ENCODE measurements around the gene GZMB.
"Not testable (repeated sequence)": the region's sequence is repeated elsewhere in the genome, so short reads cannot be mapped to it uniquely, and the experiment has no call there.

The GZMB gene

DNA sequence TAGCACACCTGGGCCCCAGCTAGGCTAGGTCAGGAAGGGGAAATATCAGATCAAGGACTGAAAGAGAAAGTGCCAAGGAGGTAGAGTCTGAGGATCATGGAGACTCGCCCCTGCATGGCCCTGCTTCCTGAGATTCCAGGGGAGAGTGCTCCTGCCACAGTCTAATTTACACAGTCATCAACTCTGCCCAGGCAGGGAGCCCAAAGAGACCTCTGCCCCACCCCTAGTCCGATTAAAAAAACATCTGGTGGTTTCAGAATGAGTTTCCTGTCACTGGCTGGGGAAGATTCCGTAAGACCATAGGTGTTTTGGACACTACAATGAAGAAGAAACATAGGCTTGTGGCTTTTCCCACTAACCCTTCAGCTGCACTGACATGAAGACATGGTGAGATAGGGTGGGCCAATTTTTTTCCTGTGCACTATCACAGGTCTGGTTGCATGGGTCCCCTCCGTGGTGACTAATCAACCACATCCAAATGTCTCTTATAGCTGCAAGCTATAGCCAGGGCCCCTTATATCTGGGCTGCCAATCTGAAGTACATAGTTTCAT is 31.5 kb upstream of the GZMB start:
- Histone ChIP-seq H3K9me3 (ENCODE audit: control insufficient read depth, low read depth, low read length) (no peaks in the 10 kb centered on the region), H3K36me3 (ENCODE audit: control insufficient read depth, low read depth, low read length) (no peaks in the 10 kb centered on the region), H3K4me1 (ENCODE audit: control insufficient read depth, low read depth, low read length) (no peaks in the 10 kb centered on the region), H3K4me3 (ENCODE audit: low read length) (no peak overlapping the region), H3K27ac (ENCODE audit: low read length) (no peak overlapping the region), H3K9ac (ENCODE audit: low read length) (no peak overlapping the region), H3K27me3 (ENCODE audit: control insufficient read depth, insufficient read depth, low read length) (no peaks in the 10 kb centered on the region)

- Histone ChIP-seq H3K9ac (ENCODE audit: low read length) (no peak overlapping the region), H3K27me3 (ENCODE audit: control insufficient read depth, insufficient read depth, low read length) (no peaks in the 10 kb centered on the region), H3K36me3 (ENCODE audit: control insufficient read depth, low read depth, low read length) (no peaks in the 10 kb centered on the region), H3K4me3 (ENCODE audit: low read length) (no peak overlapping the region), H3K9me3 (ENCODE audit: control insufficient read depth, low read depth, low read length) (no peaks in the 10 kb centered on the region), H3K4me1 (ENCODE audit: control insufficient read depth, low read depth, low read length) (no peaks in the 10 kb centered on the region), H3K27ac (ENCODE audit: low read length) (no peak overlapping the region)
Measured at GRCh38 chr14:24664366-24664765, 30.4 kb upstream of the GZMB start.

DNA sequence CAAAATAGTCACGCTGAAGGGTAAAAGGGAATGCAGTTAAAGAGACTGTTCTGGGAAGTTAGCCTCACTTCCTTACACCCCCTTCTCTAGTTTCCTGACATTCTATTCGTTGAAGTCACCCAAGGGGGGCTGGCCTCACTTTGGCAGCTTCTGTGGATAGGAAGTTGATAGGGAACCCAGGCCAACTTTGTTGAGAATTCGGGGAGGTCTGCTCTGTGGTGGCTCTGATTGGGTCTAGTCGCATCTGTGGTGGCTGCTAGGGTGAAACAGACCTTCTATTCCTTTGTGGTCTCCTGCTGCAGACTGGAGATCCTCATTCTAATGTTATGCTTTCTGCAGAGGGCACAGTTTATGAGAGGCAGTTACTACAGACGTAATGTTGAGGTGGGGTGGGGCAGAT is 28.8 kb upstream of the GZMB start:
- Histone ChIP-seq H3K27me3 (ENCODE audit: control insufficient read depth, insufficient read depth, low read length) (no peaks in the 10 kb centered on the region), H3K4me1 (ENCODE audit: control insufficient read depth, low read depth, low read length) (no peaks in the 10 kb centered on the region), H3K9me3 (ENCODE audit: control insufficient read depth, low read depth, low read length) (no peaks in the 10 kb centered on the region), H3K36me3 (ENCODE audit: control insufficient read depth, low read depth, low read length) (no peaks in the 10 kb centered on the region), H3K9ac (ENCODE audit: low read length) (no peak overlapping the region), H3K27ac (ENCODE audit: low read length) (no peak overlapping the region), H3K4me3 (ENCODE audit: low read length) (no peak overlapping the region)

DNA sequence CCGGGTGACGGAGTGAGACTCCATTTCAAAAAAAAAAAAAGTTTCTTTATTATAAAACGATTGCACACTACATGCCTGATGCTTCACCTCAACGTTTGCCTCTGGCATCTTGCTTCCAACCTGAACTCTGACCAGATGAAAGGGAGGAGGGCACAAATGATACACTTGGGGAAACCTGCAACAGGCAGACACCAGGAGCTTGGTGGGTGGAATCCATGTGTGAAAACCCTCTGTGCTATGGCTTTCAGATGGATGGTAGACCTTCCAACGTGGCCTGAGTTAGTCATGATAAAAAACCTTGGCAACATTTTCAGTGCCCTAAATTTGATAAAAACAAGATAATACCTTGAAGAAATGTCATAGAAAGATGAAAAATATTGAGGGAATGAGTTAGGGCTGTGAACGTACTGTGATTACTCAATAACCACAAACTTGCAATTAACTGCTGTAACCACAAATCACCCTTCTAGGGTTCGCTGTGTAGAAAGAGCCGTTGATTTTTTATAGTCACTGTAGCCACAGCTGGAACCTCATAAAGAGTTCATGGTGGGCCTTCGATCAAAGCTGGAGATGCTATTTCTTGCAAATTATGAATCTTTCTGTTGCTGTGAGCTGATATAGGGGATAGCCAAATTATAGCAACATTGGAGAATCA is 26.1 kb upstream of the GZMB start:
- Histone ChIP-seq H3K9me3 (ENCODE audit: control insufficient read depth, low read depth, low read length) (no peaks in the 10 kb centered on the region), H3K27ac (ENCODE audit: low read length) (no peak overlapping the region), H3K9ac (ENCODE audit: low read length) (no peak overlapping the region), H3K36me3 (ENCODE audit: control insufficient read depth, low read depth, low read length) (no peaks in the 10 kb centered on the region), H3K27me3 (ENCODE audit: control insufficient read depth, insufficient read depth, low read length) (no peaks in the 10 kb centered on the region), H3K4me3 (ENCODE audit: low read length) (no peak overlapping the region), H3K4me1 (ENCODE audit: control insufficient read depth, low read depth, low read length) (no peaks in the 10 kb centered on the region)

DNA sequence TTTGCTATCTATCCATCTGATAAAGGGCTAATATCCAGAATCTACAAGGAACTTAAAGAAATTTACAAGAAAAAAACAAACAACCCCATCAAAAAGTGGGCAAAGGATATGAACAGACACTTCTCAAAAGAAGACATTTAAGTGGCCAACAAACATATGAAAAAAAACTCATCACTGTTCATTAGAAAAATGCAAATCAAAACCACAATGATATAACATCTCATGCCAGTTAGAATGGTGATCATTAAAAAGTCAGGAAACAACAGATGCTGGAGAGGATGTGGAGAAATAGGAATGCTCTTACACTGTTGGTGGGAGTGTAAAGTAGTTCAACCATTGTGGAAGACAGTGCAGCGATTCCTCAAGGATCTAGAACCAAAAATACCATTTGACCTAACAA is 14.4 kb upstream of the GZMB start:
- not testable (repeated sequence) for H3K9me3 ChIP-seq (ENCODE audit: control insufficient read depth, low read depth, low read length); H3K9ac ChIP-seq (ENCODE audit: low read length); H3K4me3 ChIP-seq (ENCODE audit: low read length); H3K4me1 ChIP-seq (ENCODE audit: control insufficient read depth, low read depth, low read length); H3K27me3 ChIP-seq (ENCODE audit: control insufficient read depth, insufficient read depth, low read length); H3K27ac ChIP-seq (ENCODE audit: low read length); H3K36me3 ChIP-seq (ENCODE audit: control insufficient read depth, low read depth, low read length)

GRCh38 chr14:24639905-24640304 is 5.9 kb upstream of the GZMB start:
- no peaks in the 10 kb centered on the region for H3K27me3 ChIP-seq (ENCODE audit: control insufficient read depth, insufficient read depth, low read length)
- no peak overlapping the region for H3K27ac ChIP-seq (ENCODE audit: low read length)
- H3K9me3 ChIP-seq (ENCODE audit: control insufficient read depth, low read depth, low read length) = no peaks in the 10 kb centered on the region
- no peaks in the 10 kb centered on the region for H3K4me1 ChIP-seq (ENCODE audit: control insufficient read depth, low read depth, low read length)
- no peak overlapping the region for H3K4me3 ChIP-seq (ENCODE audit: low read length)
- no peak overlapping the region for H3K9ac ChIP-seq (ENCODE audit: low read length)
- H3K36me3 ChIP-seq (ENCODE audit: control insufficient read depth, low read depth, low read length) = no peaks in the 10 kb centered on the region

GRCh38 chr14:24639270-24639669 is 5.3 kb upstream of the GZMB start:
- H3K4me1 ChIP-seq (ENCODE audit: control insufficient read depth, low read depth, low read length) = no peaks in the 10 kb centered on the region
- no peak overlapping the region for H3K27ac ChIP-seq (ENCODE audit: low read length)
- H3K9ac ChIP-seq (ENCODE audit: low read length) = no peak overlapping the region
- no peak overlapping the region for H3K4me3 ChIP-seq (ENCODE audit: low read length)
- no peaks in the 10 kb centered on the region for H3K9me3 ChIP-seq (ENCODE audit: control insufficient read depth, low read depth, low read length)
- no peaks in the 10 kb centered on the region for H3K36me3 ChIP-seq (ENCODE audit: control insufficient read depth, low read depth, low read length)
- H3K27me3 ChIP-seq (ENCODE audit: control insufficient read depth, insufficient read depth, low read length) = no peaks in the 10 kb centered on the region

DNA sequence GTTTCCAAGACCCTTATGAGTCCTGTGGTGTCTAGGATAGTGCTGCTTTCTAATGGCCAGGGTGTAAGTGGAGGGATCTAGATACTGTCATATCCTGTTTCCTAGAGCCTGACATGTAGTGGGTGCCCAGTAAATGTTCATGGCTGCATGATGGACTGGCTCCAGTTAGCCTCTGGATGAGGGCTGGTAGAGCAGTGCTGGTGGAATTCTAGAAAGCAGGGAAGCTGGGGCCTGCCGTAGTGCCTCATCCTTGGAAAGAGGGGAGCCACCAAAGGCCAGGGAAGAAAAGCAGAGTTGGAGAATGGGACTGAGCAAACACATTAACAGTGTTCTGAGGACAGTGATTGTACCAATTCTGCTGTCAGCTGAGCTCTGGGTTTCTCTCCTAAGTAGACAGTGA is 637 bp downstream of the GZMB start:
- Histone ChIP-seq H3K27me3 (ENCODE audit: control insufficient read depth, insufficient read depth, low read length) (no peaks in the 10 kb centered on the region), H3K9me3 (ENCODE audit: control insufficient read depth, low read depth, low read length) (no peaks in the 10 kb centered on the region), H3K4me3 (ENCODE audit: low read length) (no peak overlapping the region), H3K36me3 (ENCODE audit: control insufficient read depth, low read depth, low read length) (no peaks in the 10 kb centered on the region), H3K4me1 (ENCODE audit: control insufficient read depth, low read depth, low read length) (no peaks in the 10 kb centered on the region), H3K9ac (ENCODE audit: low read length) (no peak overlapping the region), H3K27ac (ENCODE audit: low read length) (no peak overlapping the region)

DNA sequence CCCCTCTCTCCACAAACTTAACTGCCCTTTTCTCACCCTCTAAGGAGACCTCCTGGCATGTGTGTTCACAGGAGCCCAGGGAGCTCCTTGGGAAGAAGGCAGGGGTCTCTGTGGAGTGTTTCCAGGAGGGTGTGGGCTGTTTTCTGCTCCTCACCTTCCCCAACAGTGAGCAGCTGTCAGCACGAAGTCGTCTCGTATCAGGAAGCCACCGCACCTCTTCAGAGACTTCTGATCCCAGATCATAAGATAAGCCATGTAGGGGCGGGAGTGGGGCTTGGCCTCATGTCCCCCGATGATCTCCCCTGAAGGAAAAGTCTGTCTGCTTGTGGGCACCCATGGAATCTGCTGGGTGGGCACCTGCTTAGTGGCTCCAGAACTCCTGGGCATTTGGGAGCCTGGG is 1.2 kb downstream of the GZMB start:
- Histone ChIP-seq H3K27me3 (ENCODE audit: control insufficient read depth, insufficient read depth, low read length) (no peaks in the 10 kb centered on the region), H3K27ac (ENCODE audit: low read length) (no peak overlapping the region), H3K9me3 (ENCODE audit: control insufficient read depth, low read depth, low read length) (no peaks in the 10 kb centered on the region), H3K9ac (ENCODE audit: low read length) (no peak overlapping the region), H3K4me3 (ENCODE audit: low read length) (no peak overlapping the region), H3K4me1 (ENCODE audit: control insufficient read depth, low read depth, low read length) (no peaks in the 10 kb centered on the region), H3K36me3 (ENCODE audit: control insufficient read depth, low read depth, low read length) (no peaks in the 10 kb centered on the region)

- Histone ChIP-seq H3K27ac (ENCODE audit: low read length) (no peak overlapping the region), H3K36me3 (ENCODE audit: control insufficient read depth, low read depth, low read length) (no peaks in the 10 kb centered on the region), H3K4me1 (ENCODE audit: control insufficient read depth, low read depth, low read length) (no peaks in the 10 kb centered on the region)
Measured at GRCh38 chr14:24632336-24632735, 1.7 kb downstream of the GZMB start.

DNA sequence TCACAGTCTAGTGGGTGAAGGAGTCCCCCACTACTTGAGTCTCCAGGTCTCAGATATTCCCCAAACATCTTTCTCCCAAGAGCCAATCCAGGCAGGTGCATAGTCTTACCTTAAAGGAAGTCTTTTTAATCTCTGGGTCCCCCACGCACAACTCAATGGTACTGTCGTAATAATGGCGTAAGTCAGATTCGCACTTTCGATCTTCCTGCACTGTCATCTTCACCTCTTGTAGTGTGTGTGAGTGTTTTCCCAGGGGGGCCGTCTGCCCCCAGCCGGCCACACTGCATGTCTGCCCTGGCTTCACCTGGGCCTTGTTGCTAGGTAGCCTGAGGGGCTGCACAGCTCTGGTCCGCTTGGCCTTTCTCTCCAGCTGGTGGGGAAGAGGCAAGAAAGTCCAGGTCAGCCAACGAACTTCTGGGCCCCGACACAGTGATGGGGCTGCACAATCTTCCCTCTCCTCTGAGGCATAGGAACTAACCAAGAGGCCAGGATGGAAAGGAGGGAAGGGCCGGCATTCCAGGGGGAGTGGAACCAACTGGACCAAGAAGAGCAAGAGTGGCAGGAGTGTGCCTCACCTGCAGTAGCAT is 2.1 kb downstream of the GZMB start:
- no peaks in the 10 kb centered on the region for H3K36me3 ChIP-seq (ENCODE audit: control insufficient read depth, low read depth, low read length)
- H3K4me1 ChIP-seq (ENCODE audit: control insufficient read depth, low read depth, low read length) = no peaks in the 10 kb centered on the region
- no peaks in the 10 kb centered on the region for H3K9me3 ChIP-seq (ENCODE audit: control insufficient read depth, low read depth, low read length)
- H3K27me3 ChIP-seq (ENCODE audit: control insufficient read depth, insufficient read depth, low read length) = no peaks in the 10 kb centered on the region
- H3K27ac ChIP-seq (ENCODE audit: low read length) = no peak overlapping the region
- H3K4me3 ChIP-seq (ENCODE audit: low read length) = no peak overlapping the region
- H3K9ac ChIP-seq (ENCODE audit: low read length) = no peak overlapping the region

More at GRCh38 chr14:24632336-24632735, 1.7 kb downstream of the GZMB start:
- no peaks in the 10 kb centered on the region for H3K9me3 ChIP-seq (ENCODE audit: control insufficient read depth, low read depth, low read length)
- H3K9ac ChIP-seq (ENCODE audit: low read length) = no peak overlapping the region
- no peak overlapping the region for H3K4me3 ChIP-seq (ENCODE audit: low read length)
- no peaks in the 10 kb centered on the region for H3K27me3 ChIP-seq (ENCODE audit: control insufficient read depth, insufficient read depth, low read length)

- no peak overlapping the region for H3K27ac ChIP-seq (ENCODE audit: low read length)
- H3K9me3 ChIP-seq (ENCODE audit: control insufficient read depth, low read depth, low read length) = no peaks in the 10 kb centered on the region
- no peaks in the 10 kb centered on the region for H3K27me3 ChIP-seq (ENCODE audit: control insufficient read depth, insufficient read depth, low read length)
- no peak overlapping the region for H3K9ac ChIP-seq (ENCODE audit: low read length)
- no peak overlapping the region for H3K4me3 ChIP-seq (ENCODE audit: low read length)
- H3K36me3 ChIP-seq (ENCODE audit: control insufficient read depth, low read depth, low read length) = no peaks in the 10 kb centered on the region
- H3K4me1 ChIP-seq (ENCODE audit: control insufficient read depth, low read depth, low read length) = no peaks in the 10 kb centered on the region
Measured at GRCh38 chr14:24630872-24631477, 3.0 kb downstream of the GZMB start.
